ENCODE data around the gene SSPN.

Gene SSPN

GRCh38 chr12:26193539-26193938 lies 1.8 kb upstream of the SSPN start:
- TF ChIP-seq EZH2phosphoT487 (conservative IDR thresholded peaks at IDR 0.05; ENCODE audit: low read length) = no peak
- no peak for TF ChIP-seq CTCF (IDR thresholded peaks at IDR 0.05; ENCODE audit: insufficient read depth, low read length, poor library complexity, severe bottlenecking)
- H3K9ac ChIP-seq (ENCODE audit: low read length) = no peak overlapping the region
- H3K9me2 ChIP-seq (replicated peaks; ENCODE audit: insufficient read depth, low read length) = no peaks in the 10 kb centered on the region
- H4K20me1 ChIP-seq (ENCODE audit: low read depth, low read length) = no peaks in the 10 kb centered on the region
- H3K4me3 ChIP-seq (ENCODE audit: insufficient read depth, low read length, poor library complexity, severe bottlenecking) = no peak overlapping the region
- no peaks in the 10 kb centered on the region for H3K9me3 ChIP-seq (ENCODE audit: insufficient read depth, low read length)
- no peaks in the 10 kb centered on the region for H3F3A ChIP-seq (ENCODE audit: insufficient read depth)
- H3K36me3 ChIP-seq (ENCODE audit: low read length) = no peaks in the 10 kb centered on the region
- H2AFZ ChIP-seq (ENCODE audit: low read depth, low read length, severe bottlenecking) = no peak overlapping the region
- H3K79me2 ChIP-seq (ENCODE audit: insufficient read depth, low read length) = no peaks in the 10 kb centered on the region
- H3K27me3 ChIP-seq (ENCODE audit: low read length) = no peaks in the 10 kb centered on the region
- no peak overlapping the region for H3K4me2 ChIP-seq (ENCODE audit: low read depth, low read length, poor library complexity, severe bottlenecking)
- no peak overlapping the region for H3K27ac ChIP-seq (ENCODE audit: low read depth, low read length)

GRCh38 chr12:26195641-26196420 lies 458 bp downstream of the SSPN start:
- Histone ChIP-seq H3K9me3 (ENCODE audit: insufficient read depth, low read length) (no peaks in the 10 kb centered on the region), H3K4me2 (ENCODE audit: low read depth, low read length, poor library complexity, severe bottlenecking) (no peak overlapping the region), H3F3A (ENCODE audit: insufficient read depth) (no peaks in the 10 kb centered on the region), H3K27ac (ENCODE audit: low read depth, low read length) (no peak overlapping the region), H2AFZ (ENCODE audit: low read depth, low read length, severe bottlenecking) (no peak overlapping the region), H3K4me3 (ENCODE audit: insufficient read depth, low read length, poor library complexity, severe bottlenecking) (no peak overlapping the region), H3K79me2 (ENCODE audit: insufficient read depth, low read length) (no peaks in the 10 kb centered on the region), H3K36me3 (ENCODE audit: low read length) (no peaks in the 10 kb centered on the region), H3K9me2 (replicated peaks; ENCODE audit: insufficient read depth, low read length) (no peaks in the 10 kb centered on the region), H3K9ac (ENCODE audit: low read length) (no peak overlapping the region), H3K27me3 (ENCODE audit: low read length) (no peaks in the 10 kb centered on the region), H4K20me1 (ENCODE audit: low read depth, low read length) (no peaks in the 10 kb centered on the region)
- TF ChIP-seq EZH2phosphoT487 (conservative IDR thresholded peaks at IDR 0.05; ENCODE audit: low read length) (no peak), CTCF (IDR thresholded peaks at IDR 0.05; ENCODE audit: insufficient read depth, low read length, poor library complexity, severe bottlenecking) (no peak)

- Histone ChIP-seq H3K4me2 (ENCODE audit: low read depth, low read length, poor library complexity, severe bottlenecking) (no peak overlapping the region), H3K27ac (ENCODE audit: low read depth, low read length) (no peak overlapping the region), H3K79me2 (ENCODE audit: insufficient read depth, low read length) (no peaks in the 10 kb centered on the region), H3K9ac (ENCODE audit: low read length) (no peak overlapping the region), H3F3A (ENCODE audit: insufficient read depth) (no peaks in the 10 kb centered on the region), H3K4me3 (ENCODE audit: insufficient read depth, low read length, poor library complexity, severe bottlenecking) (no peak overlapping the region), H3K9me3 (ENCODE audit: insufficient read depth, low read length) (no peaks in the 10 kb centered on the region), H3K9me2 (replicated peaks; ENCODE audit: insufficient read depth, low read length) (no peaks in the 10 kb centered on the region), H4K20me1 (ENCODE audit: low read depth, low read length) (no peaks in the 10 kb centered on the region), H3K27me3 (ENCODE audit: low read length) (no peaks in the 10 kb centered on the region), H3K36me3 (ENCODE audit: low read length) (no peaks in the 10 kb centered on the region), H2AFZ (ENCODE audit: low read depth, low read length, severe bottlenecking) (no peak overlapping the region)
- TF ChIP-seq EZH2phosphoT487 (conservative IDR thresholded peaks at IDR 0.05; ENCODE audit: low read length) (no peak), CTCF (IDR thresholded peaks at IDR 0.05; ENCODE audit: insufficient read depth, low read length, poor library complexity, severe bottlenecking) (no peak)
These were observed 996 bp downstream of the SSPN start for GRCh38 chr12:26196421-26196716.
